H1 (cell line): ENCODE measurements around the gene MYO5A. TPM values are rescaled to one million over a fixed set of nuclear protein-coding genes. Genes with fewer than 3 reads are reported as not detected.

Experiments
- BCL11A ChIP-seq, 2 experiments: IDR thresholded peaks; one replicate each; pipeline ENCODE4 v1.6.1; 2011; ENCODE audit warnings: low read depth in 2 of 2, low read length in 2 of 2, mild to moderate bottlenecking in 2 of 2
- NRF1 ChIP-seq: IDR thresholded peaks from 2 replicates; pipeline ENCODE4 v1.6.1; 2011; ENCODE audit warnings: mild to moderate bottlenecking, low read depth, low read length, improper control_type of control experiment
- RNF2 ChIP-seq: fragments of 200-900, 300-1000 bp; sonication (generic); IDR thresholded peaks from 2 replicates; pipeline ENCODE4 v1.7.1; 2016; ENCODE audit warnings: borderline replicate concordance, low read depth, mild to moderate bottlenecking, antibody characterized with exemption, low read length; ENCODE audit not compliant: poor library complexity, severe bottlenecking; ENCODE audit errors: missing control alignments
- SUZ12 ChIP-seq: fragments of 200-600 bp; sonication (generic); IDR thresholded peaks from 2 replicates; pipeline ENCODE4 v1.6.1; 2012; ENCODE audit warnings: mild to moderate bottlenecking, inconsistent platforms, low read length, moderate library complexity, mixed read lengths
- TAF7 ChIP-seq: optimal IDR thresholded peaks from 2 replicates; pipeline ENCODE3; 2011; ENCODE audit warnings: low read depth, mild to moderate bottlenecking, inconsistent platforms, low read length, moderate library complexity, borderline replicate concordance
- polyA plus RNA-seq, 7 experiments: library from polyadenylated mRNA; depleted of rRNA in 3 of 7; stranded (reverse) in 5 of 7; unstranded in 2 of 7; fragments of >200 nt in 5 of 7; fragments of 200-250 nt in 2 of 7; gene quantifications; 1 replicate in 5 of 7; 2 replicates in 1 of 7; 4 replicates in 1 of 7; pipeline versions ENCODE4 v1.2.1 to v1.2.3, GENCODE V29; 2011 to 2013; ENCODE audit warnings: missing spikeins in 2 of 7, mixed read lengths in 2 of 7
- total RNA-seq: library from RNA; stranded (reverse); fragmentation: NEBNext Ultra II Directional; extraction: Animal tissue kit (Norgen Biotek cat#: 25700); gene quantifications from 2 replicates; pipeline ENCODE4 v1.2.1, GENCODE V29; 2021
- TF ChIP-seq, protein P1 (sequence below), 3 experiments: IDR thresholded peaks; 1 replicate in 2 of 3; 2 replicates in 1 of 3; pipeline versions ENCODE4 v1.5.1 to v1.6.1; 2011; ENCODE audit warnings: low read length in 3 of 3, mild to moderate bottlenecking in 3 of 3, inconsistent platforms in 2 of 3, low read depth in 1 of 3, moderate library complexity in 1 of 3; ENCODE audit not compliant: insufficient read depth in 1 of 3; ENCODE audit errors: control extremely low read depth in 1 of 3

MYO5A gene
- total and polyA plus RNA-seq, 2 of the 8 experiments (the other 6 are each of a cell fraction or from before 2014, with no cell fraction given) = 11.4 to 24.7 TPM

DNA sequence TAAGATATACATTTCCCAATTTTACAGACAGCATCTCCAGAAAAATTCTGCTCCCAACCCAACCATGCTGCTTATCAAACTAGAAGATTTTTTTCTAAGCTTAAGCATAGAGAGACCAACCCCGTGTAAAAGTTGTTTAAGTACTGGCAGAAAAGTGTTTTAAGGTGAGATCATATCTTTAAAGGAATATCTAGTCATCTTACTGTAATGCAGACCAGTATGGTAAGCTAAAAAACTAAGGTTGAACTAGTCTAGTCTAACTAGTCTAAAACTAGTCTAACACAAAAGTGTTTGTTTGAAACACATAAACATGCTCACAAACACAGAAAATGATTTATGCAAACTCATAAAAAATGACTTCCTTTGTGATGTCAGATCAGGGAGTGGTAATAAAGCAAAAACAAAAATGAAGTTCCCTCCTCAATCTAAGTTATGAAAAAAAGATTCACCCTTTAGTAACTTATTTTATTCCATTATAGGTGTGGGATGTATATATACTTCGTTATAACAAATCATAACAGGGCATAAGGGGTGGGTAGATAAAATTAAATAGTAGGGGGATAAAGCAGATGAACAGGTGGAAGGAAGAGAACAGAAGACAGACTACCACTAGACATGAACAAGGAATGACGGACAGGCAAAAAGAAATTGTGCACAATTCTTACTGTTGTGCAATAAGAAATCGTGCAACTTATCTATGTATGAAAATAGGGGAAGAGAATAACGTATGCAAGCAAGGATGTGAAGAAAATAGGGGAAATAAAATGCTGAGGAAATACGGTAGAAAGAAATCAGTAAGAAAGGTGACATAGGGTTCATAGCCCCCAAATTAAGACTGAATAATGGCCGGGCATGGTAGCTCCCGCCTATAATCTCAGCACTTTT lies 10.0 kb downstream of the MYO5A start (continued):
- TF ChIP-seq TAF7 = no peak
- TF ChIP-seq, protein P1, sequence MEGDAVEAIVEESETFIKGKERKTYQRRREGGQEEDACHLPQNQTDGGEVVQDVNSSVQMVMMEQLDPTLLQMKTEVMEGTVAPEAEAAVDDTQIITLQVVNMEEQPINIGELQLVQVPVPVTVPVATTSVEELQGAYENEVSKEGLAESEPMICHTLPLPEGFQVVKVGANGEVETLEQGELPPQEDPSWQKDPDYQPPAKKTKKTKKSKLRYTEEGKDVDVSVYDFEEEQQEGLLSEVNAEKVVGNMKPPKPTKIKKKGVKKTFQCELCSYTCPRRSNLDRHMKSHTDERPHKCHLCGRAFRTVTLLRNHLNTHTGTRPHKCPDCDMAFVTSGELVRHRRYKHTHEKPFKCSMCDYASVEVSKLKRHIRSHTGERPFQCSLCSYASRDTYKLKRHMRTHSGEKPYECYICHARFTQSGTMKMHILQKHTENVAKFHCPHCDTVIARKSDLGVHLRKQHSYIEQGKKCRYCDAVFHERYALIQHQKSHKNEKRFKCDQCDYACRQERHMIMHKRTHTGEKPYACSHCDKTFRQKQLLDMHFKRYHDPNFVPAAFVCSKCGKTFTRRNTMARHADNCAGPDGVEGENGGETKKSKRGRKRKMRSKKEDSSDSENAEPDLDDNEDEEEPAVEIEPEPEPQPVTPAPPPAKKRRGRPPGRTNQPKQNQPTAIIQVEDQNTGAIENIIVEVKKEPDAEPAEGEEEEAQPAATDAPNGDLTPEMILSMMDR (IDR thresholded peaks at IDR 0.05; ENCODE audit: control extremely low read depth in 1 of 3, insufficient read depth in 1 of 3, low read depth in 1 of 3, low read length in 3 of 3) = no peak
- no peak for TF ChIP-seq SUZ12
- TF ChIP-seq RNF2 = no peak
- TF ChIP-seq BCL11A (IDR thresholded peaks at IDR 0.05; ENCODE audit: low read depth in 2 of 2, low read length in 2 of 2) = no peak
- TF ChIP-seq NRF1 = no peak
